Progenitor cell of endocrine pancreas (in vitro differentiated cells): Measurements from ENCODE around the gene THEM5. TPM values are rescaled to one million over a fixed set of nuclear protein-coding genes. Genes with fewer than 3 reads are reported as not detected.

Experiments
- DNase-seq: peaks from one replicate; pipeline ENCODE4 v3.0.0; 2021; ENCODE audit warnings: low spot score; ENCODE audit not compliant: unreplicated experiment
- H3K27ac Mint-ChIP-seq: 2 replicates; pipeline ENCODE4 v1.8.0; 2021; ENCODE audit warnings: mild to moderate bottlenecking, moderate library complexity, mixed read lengths
- H3K27me3 Mint-ChIP-seq: 2 replicates; pipeline ENCODE4 v1.8.0; 2021; ENCODE audit warnings: mixed read lengths
- H3K36me3 Mint-ChIP-seq: 2 replicates; pipeline ENCODE4 v1.8.0; 2022; ENCODE audit warnings: mixed read lengths; ENCODE audit not compliant: insufficient read depth
- H3K4me1 Mint-ChIP-seq: 2 replicates; pipeline ENCODE4 v1.8.0; 2021; ENCODE audit warnings: low read depth, mixed read lengths
- H3K4me3 Mint-ChIP-seq: 2 replicates; pipeline ENCODE4 v1.8.0; 2021; ENCODE audit warnings: low read depth, mild to moderate bottlenecking, moderate library complexity, mixed read lengths
- H3K9me3 Mint-ChIP-seq: 2 replicates; pipeline ENCODE4 v1.8.0; 2021; ENCODE audit warnings: low read depth, mixed read lengths
- CTCF ChIP-seq: fragments of 200-600 bp; sonication (generic); IDR thresholded peaks from one replicate; pipeline ENCODE4 v1.5.0; 2021; ENCODE audit warnings: antibody characterized with exemption, mild to moderate bottlenecking; ENCODE audit not compliant: unreplicated experiment
- total RNA-seq: library from RNA; stranded (reverse); gene quantifications from 2 replicates; pipeline ENCODE4 v1.2.1, GENCODE V29; 2021

The THEM5 gene
- total RNA-seq, 1 donor from 2014 or later: not detected

- peaks cover 17% of the 10 kb centered on the region for H3K36me3 Mint-ChIP-seq
- H3K27ac Mint-ChIP-seq: no peak overlapping the region
- no peak for DNase-seq
- H3K4me1 Mint-ChIP-seq: no peaks in the 10 kb centered on the region
- H3K9me3 Mint-ChIP-seq: no peaks in the 10 kb centered on the region
- no peak overlapping the region for H3K4me3 Mint-ChIP-seq
- no peak for TF ChIP-seq CTCF
- no peaks in the 10 kb centered on the region for H3K27me3 Mint-ChIP-seq
These were observed 39.8 kb upstream of the THEM5 start for GRCh38 chr1:151893176-151893924.

- peaks cover 22% of the 10 kb centered on the region for H3K36me3 Mint-ChIP-seq
- H3K27me3 Mint-ChIP-seq: no peaks in the 10 kb centered on the region
- H3K4me3 Mint-ChIP-seq: no peak overlapping the region
- no peak for TF ChIP-seq CTCF
- no peak for DNase-seq
- no peak overlapping the region for H3K27ac Mint-ChIP-seq
- no peaks in the 10 kb centered on the region for H3K9me3 Mint-ChIP-seq
- H3K4me1 Mint-ChIP-seq: no peaks in the 10 kb centered on the region
These were observed 38.7 kb upstream of the THEM5 start for GRCh38 chr1:151892190-151892589.

GRCh38 chr1:151891512-151891911 is 38.0 kb upstream of the THEM5 start:
- TF ChIP-seq CTCF: no peak
- no peak for DNase-seq
- H3K9me3 Mint-ChIP-seq: peaks cover 3% of the 10 kb centered on the region
- H3K4me1 Mint-ChIP-seq: no peaks in the 10 kb centered on the region
- no peaks in the 10 kb centered on the region for H3K27me3 Mint-ChIP-seq
- H3K27ac Mint-ChIP-seq: no peak overlapping the region
- H3K4me3 Mint-ChIP-seq: no peak overlapping the region
- H3K36me3 Mint-ChIP-seq: peaks cover 27% of the 10 kb centered on the region

- peaks cover 29% of the 10 kb centered on the region for H3K36me3 Mint-ChIP-seq
- peaks cover 3% of the 10 kb centered on the region for H3K9me3 Mint-ChIP-seq
These were observed 35.6 kb upstream of the THEM5 start for GRCh38 chr1:151888972-151889570.

GRCh38 chr1:151887028-151887427 is 33.5 kb upstream of the THEM5 start:
- H3K9me3 Mint-ChIP-seq: peaks cover 3% of the 10 kb centered on the region
- H3K27me3 Mint-ChIP-seq: no peaks in the 10 kb centered on the region
- H3K27ac Mint-ChIP-seq: no peak overlapping the region
- H3K4me1 Mint-ChIP-seq: no peaks in the 10 kb centered on the region
- peaks cover 22% of the 10 kb centered on the region for H3K36me3 Mint-ChIP-seq
- no peak for DNase-seq
- no peak overlapping the region for H3K4me3 Mint-ChIP-seq
- TF ChIP-seq CTCF: no peak

More at GRCh38 chr1:151888972-151889570, 35.6 kb upstream of the THEM5 start:
- peak; percentile 59 for TF ChIP-seq CTCF
- no peak for DNase-seq
- Mint-ChIP-seq H3K27ac (no peak overlapping the region), H3K27me3 (no peaks in the 10 kb centered on the region), H3K4me1 (no peaks in the 10 kb centered on the region), H3K4me3 (no peak overlapping the region)
